Cardiac fibroblast (primary cell): ENCODE results near the gene OAS2.

ENCODE experiments used
- DNase-seq, 2 donors: peaks; one replicate each; pipeline versions ENCODE4 v3.0.0 to v3.0.0-alpha.2; 2010; ENCODE audit warnings: low read depth in 2 of 2
- H3K4me3 ChIP-seq, 2 donors: replicated peaks in 1 of 2; 1 replicate in 1 of 2; 2 replicates in 1 of 2; pipeline ENCODE4 v1.5.1; 2011; ENCODE audit warnings: low read depth in 2 of 2, low read length in 2 of 2, mild to moderate bottlenecking in 2 of 2, moderate library complexity in 1 of 2
- CTCF ChIP-seq: IDR thresholded peaks from one replicate; pipeline ENCODE4 v1.5.1; 2011; ENCODE audit warnings: low read depth, mild to moderate bottlenecking, low read length, inconsistent platforms

Gene OAS2

GRCh38 chr12:113007166-113007565, 28.8 kb downstream of the OAS2 start:
- TF ChIP-seq CTCF = no peak
- DNase-seq = peak; percentile 47 to 68
- no peak overlapping the region for H3K4me3 ChIP-seq

- no peak overlapping the region for H3K4me3 ChIP-seq
- DNase-seq = no peak
- TF ChIP-seq CTCF = no peak
These were observed 32.4 kb downstream of the OAS2 start for GRCh38 chr12:113010701-113011100.

- DNase-seq = no peak
- TF ChIP-seq CTCF = no peak
- no peak overlapping the region for H3K4me3 ChIP-seq
These were observed 36.2 kb downstream of the OAS2 start for GRCh38 chr12:113014565-113014964.

- H3K4me3 ChIP-seq = no peak overlapping the region
- TF ChIP-seq CTCF = no peak
- no peak for DNase-seq
These were observed 38.5 kb downstream of the OAS2 start for GRCh38 chr12:113016796-113017195.

- no peak overlapping the region for H3K4me3 ChIP-seq
These were observed 40.7 kb downstream of the OAS2 start for GRCh38 chr12:113019025-113019424.

GRCh38 chr12:113021500-113021899, 43.2 kb downstream of the OAS2 start:
- DNase-seq = no peak
- no peak overlapping the region for H3K4me3 ChIP-seq
- TF ChIP-seq CTCF = no peak

More at GRCh38 chr12:113019025-113019424, 40.7 kb downstream of the OAS2 start:
- DNase-seq = peak; percentile 38 to 56
- no peak for TF ChIP-seq CTCF

GRCh38 chr12:113022563-113023297, 44.4 kb downstream of the OAS2 start:
- no peak for DNase-seq
- no peak for TF ChIP-seq CTCF
- no peak overlapping the region for H3K4me3 ChIP-seq
